ENCODE measurements around the gene ADAT1.

ADAT1 gene

GRCh38 chr16:75647112-75647491 lies 24.0 kb upstream of the ADAT1 start:
- Histone ChIP-seq H3K27me3 (ENCODE audit: control insufficient read depth, insufficient read depth, low read length) (no peaks in the 10 kb centered on the region), H3K27ac (peak overlapping the region; percentile 98), H3K4me1 (peaks cover 20% of the 10 kb centered on the region), H3K4me2 (ENCODE audit: low read length) (peak overlapping the region; percentile 81), H3K9me3 (ENCODE audit: control insufficient read depth, low read length) (no peaks in the 10 kb centered on the region), H3K36me3 (ENCODE audit: control insufficient read depth, insufficient read depth, low read length) (no peaks in the 10 kb centered on the region), H3K4me3 (ENCODE audit: low read depth, low read length) (peak overlapping the region; percentile 94), H3K9ac (peak overlapping the region; percentile 62), H3K79me2 (peaks cover 70% of the 10 kb centered on the region), H2AFZ (peak overlapping the region; percentile 97)
- no peak for TF ChIP-seq CTCF (IDR thresholded peaks at IDR 0.05)

GRCh38 chr16:75644240-75645012 lies 21.3 kb upstream of the ADAT1 start:
- Histone ChIP-seq H3K36me3 (ENCODE audit: control insufficient read depth, insufficient read depth, low read length) (no peaks in the 10 kb centered on the region), H3K4me1 (peaks cover 14% of the 10 kb centered on the region), H3K27ac (no peak overlapping the region), H3K4me3 (ENCODE audit: low read depth, low read length) (no peak overlapping the region), H3K9me3 (ENCODE audit: control insufficient read depth, low read length) (no peaks in the 10 kb centered on the region), H3K79me2 (peaks cover 53% of the 10 kb centered on the region), H3K27me3 (ENCODE audit: control insufficient read depth, insufficient read depth, low read length) (no peaks in the 10 kb centered on the region), H2AFZ (no peak overlapping the region), H3K9ac (no peak overlapping the region), H3K4me2 (ENCODE audit: low read length) (no peak overlapping the region)
- TF ChIP-seq CTCF (IDR thresholded peaks at IDR 0.05): no peak

GRCh38 chr16:75640598-75640997 lies 17.5 kb upstream of the ADAT1 start:
- Histone ChIP-seq H3K27ac (no peak overlapping the region), H3K36me3 (ENCODE audit: control insufficient read depth, insufficient read depth, low read length) (no peaks in the 10 kb centered on the region), H3K9ac (no peak overlapping the region), H3K79me2 (peaks cover 33% of the 10 kb centered on the region), H3K27me3 (ENCODE audit: control insufficient read depth, insufficient read depth, low read length) (no peaks in the 10 kb centered on the region), H3K4me3 (ENCODE audit: low read depth, low read length) (no peak overlapping the region), H3K9me3 (ENCODE audit: control insufficient read depth, low read length) (no peaks in the 10 kb centered on the region), H2AFZ (no peak overlapping the region), H3K4me1 (peaks cover 5% of the 10 kb centered on the region), H3K4me2 (ENCODE audit: low read length) (no peak overlapping the region)
- TF ChIP-seq CTCF (IDR thresholded peaks at IDR 0.05): no peak

GRCh38 chr16:75635036-75635435 lies 12.0 kb upstream of the ADAT1 start:
- no peaks in the 10 kb centered on the region for H3K27me3 ChIP-seq (ENCODE audit: control insufficient read depth, insufficient read depth, low read length)
- TF ChIP-seq CTCF (IDR thresholded peaks at IDR 0.05): no peak
- H3K9me3 ChIP-seq (ENCODE audit: control insufficient read depth, low read length): no peaks in the 10 kb centered on the region
- no peak overlapping the region for H3K27ac ChIP-seq
- H3K36me3 ChIP-seq (ENCODE audit: control insufficient read depth, insufficient read depth, low read length): no peaks in the 10 kb centered on the region
- no peak overlapping the region for H3K9ac ChIP-seq
- H3K4me2 ChIP-seq (ENCODE audit: low read length): no peak overlapping the region
- H3K79me2 ChIP-seq: no peaks in the 10 kb centered on the region
- H3K4me3 ChIP-seq (ENCODE audit: low read depth, low read length): no peak overlapping the region
- H3K4me1 ChIP-seq: no peaks in the 10 kb centered on the region
- H2AFZ ChIP-seq: no peak overlapping the region

GRCh38 chr16:75632857-75633256 lies 9.8 kb upstream of the ADAT1 start:
- no peaks in the 10 kb centered on the region for H3K36me3 ChIP-seq (ENCODE audit: control insufficient read depth, insufficient read depth, low read length)
- TF ChIP-seq CTCF (IDR thresholded peaks at IDR 0.05): no peak
- H3K79me2 ChIP-seq: no peaks in the 10 kb centered on the region

More at GRCh38 chr16:75632857-75633256, 9.8 kb upstream of the ADAT1 start:
- no peaks in the 10 kb centered on the region for H3K27me3 ChIP-seq (ENCODE audit: control insufficient read depth, insufficient read depth, low read length)
- no peaks in the 10 kb centered on the region for H3K9me3 ChIP-seq (ENCODE audit: control insufficient read depth, low read length)
- H3K27ac ChIP-seq: no peak overlapping the region
- no peak overlapping the region for H3K9ac ChIP-seq
- H2AFZ ChIP-seq: no peak overlapping the region
- H3K4me2 ChIP-seq (ENCODE audit: low read length): no peak overlapping the region
- no peaks in the 10 kb centered on the region for H3K4me1 ChIP-seq
- no peak overlapping the region for H3K4me3 ChIP-seq (ENCODE audit: low read depth, low read length)

Data from parathyroid adenoma (tissue), 2 donors.